IPS DF 6.9 (cell line): Measurements from ENCODE around the gene SAMD15.

Source experiments
- DNase-seq: peaks from one replicate; pipeline ENCODE4 v3.0.0-alpha.2; 2013; ENCODE audit warnings: low read depth, low spot score
- H3K27ac ChIP-seq: one replicate; pipeline ENCODE4 v1.5.1; 2013; ENCODE audit warnings: low read length, control low read depth
- H3K27me3 ChIP-seq: 2 replicates; pipeline ENCODE4 v1.6.1; 2013; ENCODE audit warnings: mild to moderate bottlenecking, low read length; ENCODE audit not compliant: control insufficient read depth, insufficient read depth
- H3K36me3 ChIP-seq: 2 replicates; pipeline ENCODE4 v1.6.1; 2013; ENCODE audit warnings: low read length; ENCODE audit not compliant: control insufficient read depth, insufficient read depth
- H3K4me1 ChIP-seq: 2 replicates; pipeline ENCODE4 v1.6.1; 2013; ENCODE audit warnings: low read length; ENCODE audit not compliant: control insufficient read depth, insufficient read depth
- H3K4me3 ChIP-seq: 2 replicates; pipeline ENCODE4 v1.5.1; 2013; ENCODE audit warnings: mild to moderate bottlenecking, low read length
- H3K9me3 ChIP-seq: 2 replicates; pipeline ENCODE4 v1.6.1; 2013; ENCODE audit warnings: low read length, inconsistent platforms; ENCODE audit not compliant: control insufficient read depth, insufficient read depth
- WGBS: extraction: QIAGEN DNeasy Blood & Tissue Kit; methylation state at CpG from one replicate; pipeline ENCODE4 v1.1.7; 2013; ENCODE audit warnings: mixed read lengths, missing lambda C conversion rate; ENCODE audit not compliant: insufficient read length, insufficient coverage; 5-methylcytosine and 5-hydroxymethylcytosine counted together

SAMD15 gene

DNA sequence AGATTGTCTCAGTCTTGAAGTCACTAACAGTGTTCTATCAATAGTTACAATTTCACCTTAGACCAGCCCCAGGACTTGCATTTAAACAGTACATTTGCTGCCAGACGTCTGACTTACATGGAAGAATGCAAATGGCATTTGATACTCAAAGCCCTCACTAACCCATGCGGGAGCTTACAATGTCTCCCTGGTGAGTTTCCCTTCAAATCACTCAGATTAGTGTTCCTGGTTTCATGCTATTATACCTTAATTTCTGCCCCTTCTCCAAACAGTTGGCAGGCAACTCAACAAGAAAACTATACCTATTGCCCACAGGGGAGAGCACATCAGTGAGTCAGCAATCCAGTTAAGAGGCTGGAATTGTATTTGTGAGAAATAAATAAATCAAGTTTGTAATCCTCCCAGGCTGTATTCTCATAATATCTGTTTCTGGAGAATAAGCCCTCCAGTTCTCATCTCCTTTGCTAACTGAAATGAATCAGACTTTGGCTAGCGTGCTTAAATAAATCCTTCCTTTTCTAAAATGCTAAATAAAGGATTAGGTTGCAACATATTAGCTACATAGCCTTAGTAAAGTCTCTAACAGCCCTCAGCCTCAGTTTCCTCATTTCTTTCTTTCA is 32.7 kb upstream of the SAMD15 start:
- H3K27me3 ChIP-seq = no peaks in the 10 kb centered on the region
- H3K9me3 ChIP-seq = no peaks in the 10 kb centered on the region
- no peak for DNase-seq
- no CpG with 5 or more reads among the region's 3 CpGs for WGBS
- H3K27ac ChIP-seq = no peak overlapping the region
- peaks cover 6% of the 10 kb centered on the region; the same call in 1 of the 2 replicates for H3K4me1 ChIP-seq
- H3K36me3 ChIP-seq = no peaks in the 10 kb centered on the region
- H3K4me3 ChIP-seq = no peak overlapping the region

DNA sequence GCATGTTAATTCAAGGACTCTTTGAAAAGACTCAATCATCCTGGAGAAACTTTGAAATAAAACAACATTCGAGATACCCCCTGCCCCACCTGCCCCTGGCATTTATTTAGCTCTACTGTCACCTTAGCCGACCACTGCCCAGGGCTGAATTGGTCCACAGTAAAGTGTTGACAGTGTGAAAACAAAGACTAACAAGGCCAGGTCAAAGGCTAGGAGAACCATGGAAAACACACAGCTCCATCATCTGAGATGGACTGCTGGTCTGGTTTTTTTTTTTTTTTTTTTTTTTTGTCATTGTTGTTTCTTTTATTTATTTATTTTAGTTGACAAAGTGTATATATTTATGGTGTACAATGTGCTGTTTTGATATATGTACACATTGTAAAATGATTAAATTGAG is 30.7 kb upstream of the SAMD15 start:
- no CpG with 5 or more reads among the region's 2 CpGs for WGBS
- Histone ChIP-seq H3K4me1 (0 out of 2 replicates have a peak, but pooled peaks cover 2% of the 10 kb centered on the region), H3K36me3 (no peaks in the 10 kb centered on the region), H3K9me3 (no peaks in the 10 kb centered on the region), H3K4me3 (no peak overlapping the region), H3K27me3 (no peaks in the 10 kb centered on the region), H3K27ac (no peak overlapping the region)
- DNase-seq = no peak

DNA sequence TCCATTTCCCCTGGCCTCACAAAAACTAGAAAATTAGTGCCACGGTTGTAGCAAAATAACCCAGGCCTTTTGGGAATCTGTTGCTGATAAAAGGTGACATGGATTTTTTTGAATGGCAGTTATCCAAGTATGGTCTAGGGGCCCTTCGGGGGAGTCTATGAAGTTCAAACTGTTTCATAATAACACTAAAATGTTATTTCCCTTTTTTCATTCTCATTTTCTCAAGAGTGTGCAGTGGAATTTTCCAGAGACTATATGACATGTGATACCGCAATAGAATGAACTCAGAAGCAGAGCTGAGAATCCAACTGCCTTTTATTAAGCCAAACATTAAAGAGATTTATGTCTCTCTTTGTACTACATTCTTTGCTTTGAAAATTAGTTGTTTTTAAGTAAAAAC is 29.4 kb upstream of the SAMD15 start:
- WGBS = no CpG with 5 or more reads among the region's 3 CpGs
- DNase-seq = no peak
- H3K36me3 ChIP-seq = no peaks in the 10 kb centered on the region
- H3K27me3 ChIP-seq = no peaks in the 10 kb centered on the region
- no peaks in the 10 kb centered on the region for H3K9me3 ChIP-seq
- no peak overlapping the region for H3K27ac ChIP-seq
- H3K4me1 ChIP-seq = 0 out of 2 replicates have a peak, but pooled peaks cover 2% of the 10 kb centered on the region
- no peak overlapping the region for H3K4me3 ChIP-seq

DNA sequence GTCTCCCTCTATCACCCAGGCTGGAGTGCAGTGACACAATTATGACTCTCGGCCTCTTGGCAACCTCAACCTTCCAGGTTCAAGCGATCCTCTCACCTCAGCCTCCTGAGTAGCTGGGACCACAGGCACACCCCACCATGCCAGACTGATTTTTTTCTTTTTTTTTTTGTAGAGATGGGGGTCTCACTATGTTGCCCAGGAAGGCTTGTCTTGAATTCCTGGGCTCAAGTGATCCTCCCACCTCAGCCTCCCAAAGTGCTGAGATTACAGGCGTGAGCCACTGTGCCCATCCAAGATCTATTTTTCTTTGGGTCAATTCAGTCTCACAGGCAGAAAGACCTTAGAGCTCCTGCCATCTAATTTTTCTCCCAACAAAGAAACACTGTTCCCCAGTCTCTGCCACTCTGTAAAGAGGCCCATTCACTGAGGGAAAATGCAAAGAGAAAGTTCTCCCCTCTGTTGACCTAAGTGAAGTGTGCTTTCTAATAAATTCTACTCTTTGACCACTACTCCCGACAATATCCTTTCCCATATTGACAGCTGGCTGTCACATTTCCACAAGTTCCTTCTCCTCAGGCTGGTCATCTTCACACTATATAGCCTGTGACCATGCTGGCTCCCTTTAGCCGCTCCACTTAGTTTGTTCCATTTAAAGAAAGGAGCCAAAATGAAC is 23.6 kb upstream of the SAMD15 start:
- no peaks in the 10 kb centered on the region for H3K9me3 ChIP-seq
- H3K36me3 ChIP-seq = no peaks in the 10 kb centered on the region
- H3K4me3 ChIP-seq = no peak overlapping the region
- no peaks in the 10 kb centered on the region for H3K27me3 ChIP-seq
- DNase-seq = no peak
- no peak overlapping the region for H3K27ac ChIP-seq
- no CpG with 5 or more reads among the region's 5 CpGs for WGBS
- no peaks in the 10 kb centered on the region for H3K4me1 ChIP-seq

DNA sequence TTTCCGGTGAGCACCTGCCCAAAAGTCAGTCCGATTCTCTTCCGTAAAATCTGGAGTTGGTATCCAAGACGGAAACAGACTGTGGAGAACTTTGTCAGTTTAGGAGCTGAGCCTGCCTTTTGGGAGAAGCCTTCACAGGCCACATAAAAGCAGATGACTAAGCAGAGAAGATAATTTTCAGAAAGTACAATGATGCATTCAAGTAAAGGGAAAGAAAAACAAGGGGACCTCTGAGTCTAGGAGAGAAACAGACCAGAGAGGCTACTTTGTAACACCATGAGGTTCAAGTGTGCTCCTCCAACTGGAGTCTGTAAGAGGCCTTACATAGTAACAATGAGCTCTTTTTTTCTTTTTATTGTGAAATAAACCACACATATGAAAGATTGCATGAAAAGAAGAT is 21.4 kb upstream of the SAMD15 start:
- no peak for DNase-seq
- no peaks in the 10 kb centered on the region for H3K36me3 ChIP-seq
- H3K4me1 ChIP-seq = no peaks in the 10 kb centered on the region
- no peak overlapping the region for H3K4me3 ChIP-seq
- no peaks in the 10 kb centered on the region for H3K9me3 ChIP-seq
- no CpG with 5 or more reads among the region's 4 CpGs for WGBS
- H3K27me3 ChIP-seq = no peaks in the 10 kb centered on the region
- no peak overlapping the region for H3K27ac ChIP-seq

DNA sequence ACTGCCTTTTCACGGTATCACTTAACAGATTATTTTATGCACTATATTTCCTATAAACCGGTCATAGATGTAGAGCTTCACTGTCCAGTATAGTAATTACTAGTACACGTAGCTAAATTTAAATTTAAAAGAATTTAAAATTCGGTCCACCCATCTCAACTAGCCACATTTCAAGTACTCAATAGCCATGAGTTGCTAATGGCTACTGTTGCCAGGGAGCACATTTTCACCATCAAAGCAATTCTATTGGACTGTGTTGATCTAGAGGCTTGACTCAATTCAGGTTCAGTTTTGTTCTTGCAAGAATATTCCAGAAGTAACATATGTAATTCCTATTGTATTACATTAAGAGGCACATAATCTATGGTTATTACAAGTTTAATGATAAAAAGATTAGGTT is 20.3 kb upstream of the SAMD15 start:
- no peak for DNase-seq
- Histone ChIP-seq H3K27me3 (no peaks in the 10 kb centered on the region), H3K9me3 (no peaks in the 10 kb centered on the region), H3K36me3 (no peaks in the 10 kb centered on the region), H3K27ac (no peak overlapping the region), H3K4me3 (no peak overlapping the region), H3K4me1 (no peaks in the 10 kb centered on the region)
- no CpG with 5 or more reads among the region's 4 CpGs for whole genome bisulfite sequencing

DNA sequence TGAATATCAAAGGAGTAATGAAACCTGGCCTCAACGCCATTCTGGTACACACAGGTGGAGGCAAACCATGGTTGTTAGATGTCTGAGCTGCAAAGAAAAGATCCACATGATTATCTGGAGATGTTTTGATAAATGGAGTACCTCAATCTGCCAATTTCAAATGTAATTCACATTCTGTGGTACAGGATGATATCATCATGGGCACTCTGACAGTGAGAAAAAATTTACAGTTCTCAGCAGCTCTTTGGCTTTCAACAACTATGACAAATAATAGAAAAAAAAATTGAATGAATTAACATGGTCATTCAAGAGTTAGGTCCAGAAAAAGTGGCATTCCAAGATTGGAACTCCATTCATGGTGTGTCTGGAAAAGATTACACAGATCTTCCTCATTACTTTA is 17.6 kb upstream of the SAMD15 start:
- no CpG with 5 or more reads among the region's 1 CpG for WGBS
- H3K36me3 ChIP-seq = no peaks in the 10 kb centered on the region
- H3K9me3 ChIP-seq = no peaks in the 10 kb centered on the region
- no peak overlapping the region for H3K27ac ChIP-seq
- H3K27me3 ChIP-seq = no peaks in the 10 kb centered on the region
- H3K4me1 ChIP-seq = no peaks in the 10 kb centered on the region; the same call in 1 of the 2 replicates
- DNase-seq = no peak
- H3K4me3 ChIP-seq = no peak overlapping the region

DNA sequence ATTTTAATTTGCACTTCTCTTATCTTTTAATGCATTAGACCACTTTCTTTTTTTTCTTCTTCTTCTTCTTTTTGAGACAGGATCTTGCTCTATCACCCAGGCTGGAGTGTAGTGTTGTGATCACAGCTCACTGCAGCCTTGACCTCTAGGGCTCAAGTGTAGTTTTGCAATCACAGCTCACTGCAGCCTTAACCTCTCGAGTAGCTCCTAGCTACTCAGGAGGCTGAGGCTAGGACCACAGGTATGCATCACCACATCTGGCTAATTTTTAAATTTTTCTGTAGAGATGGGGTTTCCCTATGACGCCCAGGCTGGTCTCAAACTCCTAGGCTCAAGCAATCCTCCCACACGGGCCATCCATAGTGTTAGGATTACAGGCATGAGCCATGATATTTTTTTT is 13.0 kb upstream of the SAMD15 start:
- H3K4me1 ChIP-seq = no peaks in the 10 kb centered on the region; the same call in 1 of the 2 replicates
- H3K27me3 ChIP-seq = no peaks in the 10 kb centered on the region
- H3K36me3 ChIP-seq = no peaks in the 10 kb centered on the region
- H3K4me3 ChIP-seq = no peak overlapping the region
- no peaks in the 10 kb centered on the region for H3K9me3 ChIP-seq
- WGBS = no CpG with 5 or more reads among the region's 3 CpGs
- DNase-seq = no peak
- H3K27ac ChIP-seq = no peak overlapping the region

DNA sequence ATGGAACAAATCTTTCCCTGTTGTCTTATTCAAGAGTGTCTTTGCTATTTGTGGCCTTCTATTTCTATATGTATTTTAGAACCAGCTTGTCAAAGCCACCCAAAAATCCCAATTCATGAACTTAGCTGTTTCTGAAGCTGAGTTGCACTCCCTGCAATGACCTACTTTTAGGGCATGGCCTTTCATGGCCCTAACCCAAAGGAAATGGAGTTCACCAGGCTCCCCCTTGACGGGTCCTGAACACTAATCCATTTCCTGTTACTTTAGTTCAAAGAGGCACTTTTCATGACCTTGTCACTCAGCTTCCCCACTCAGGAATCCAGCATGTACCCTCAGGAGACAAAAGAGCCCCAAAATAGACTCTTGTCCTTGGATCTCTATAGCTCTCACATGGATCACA is 7.9 kb upstream of the SAMD15 start:
- WGBS = no CpG with 5 or more reads among the region's 1 CpG

DNA sequence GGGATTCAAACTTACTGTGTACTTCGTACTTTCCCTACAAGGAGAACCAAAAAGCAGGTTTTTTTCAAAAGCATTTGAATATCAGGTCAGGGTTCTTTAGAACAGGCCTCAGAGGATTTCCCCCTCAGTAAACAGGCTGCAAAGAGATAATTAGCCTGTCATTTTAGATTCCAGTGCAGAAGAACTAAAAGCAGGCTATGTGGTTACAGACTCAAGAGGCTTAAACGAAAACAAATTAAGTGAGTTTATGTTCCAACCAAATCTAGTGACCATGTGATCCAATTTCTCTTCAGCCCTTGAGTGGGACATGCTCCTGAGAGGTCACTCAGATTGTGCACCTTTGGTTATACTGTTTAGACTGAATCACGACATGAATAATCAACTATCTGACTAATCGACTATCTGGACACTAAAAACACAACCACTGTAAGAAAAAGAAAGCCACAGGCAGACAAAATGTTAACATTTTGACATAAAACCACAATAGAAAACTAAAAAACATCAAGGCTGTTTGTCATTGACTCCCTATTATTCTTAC is 4.8 kb upstream of the SAMD15 start:
- H3K27ac ChIP-seq = no peak overlapping the region
- WGBS = no CpG with 5 or more reads among the region's 4 CpGs
- H3K9me3 ChIP-seq = no peaks in the 10 kb centered on the region
- no peak overlapping the region for H3K4me3 ChIP-seq
- DNase-seq = no peak
- H3K27me3 ChIP-seq = no peaks in the 10 kb centered on the region
- H3K36me3 ChIP-seq = no peaks in the 10 kb centered on the region
- H3K4me1 ChIP-seq = no peaks in the 10 kb centered on the region

More for the DNA sequence above, 7.9 kb upstream of the SAMD15 start:
- DNase-seq = no peak
- Histone ChIP-seq H3K4me3 (no peak overlapping the region), H3K36me3 (no peaks in the 10 kb centered on the region), H3K27ac (no peak overlapping the region), H3K27me3 (no peaks in the 10 kb centered on the region), H3K9me3 (no peaks in the 10 kb centered on the region), H3K4me1 (no peaks in the 10 kb centered on the region; the same call in 1 of the 2 replicates)
